Cardiac fibroblast (primary cell): ENCODE data around the gene C2CD4C.
"Not testable (repeated sequence)": the region's sequence is repeated elsewhere in the genome, so short reads cannot be mapped to it uniquely, and the experiment has no call there.

ENCODE experiments used
- DNase-seq, 2 donors: peaks; one replicate each; pipeline versions ENCODE4 v3.0.0 to v3.0.0-alpha.2; 2010; ENCODE audit warnings: low read depth in 2 of 2
- H3K4me3 ChIP-seq, 2 donors: replicated peaks in 1 of 2; 1 replicate in 1 of 2; 2 replicates in 1 of 2; pipeline ENCODE4 v1.5.1; 2011; ENCODE audit warnings: low read depth in 2 of 2, low read length in 2 of 2, mild to moderate bottlenecking in 2 of 2, moderate library complexity in 1 of 2
- CTCF ChIP-seq: IDR thresholded peaks from one replicate; pipeline ENCODE4 v1.5.1; 2011; ENCODE audit warnings: low read depth, mild to moderate bottlenecking, low read length, inconsistent platforms

Gene C2CD4C

GRCh38 chr19:434152-434960, 25.4 kb upstream of the C2CD4C start:
- TF ChIP-seq CTCF = no peak
- no peak for DNase-seq
- no peak overlapping the region for H3K4me3 ChIP-seq

DNA sequence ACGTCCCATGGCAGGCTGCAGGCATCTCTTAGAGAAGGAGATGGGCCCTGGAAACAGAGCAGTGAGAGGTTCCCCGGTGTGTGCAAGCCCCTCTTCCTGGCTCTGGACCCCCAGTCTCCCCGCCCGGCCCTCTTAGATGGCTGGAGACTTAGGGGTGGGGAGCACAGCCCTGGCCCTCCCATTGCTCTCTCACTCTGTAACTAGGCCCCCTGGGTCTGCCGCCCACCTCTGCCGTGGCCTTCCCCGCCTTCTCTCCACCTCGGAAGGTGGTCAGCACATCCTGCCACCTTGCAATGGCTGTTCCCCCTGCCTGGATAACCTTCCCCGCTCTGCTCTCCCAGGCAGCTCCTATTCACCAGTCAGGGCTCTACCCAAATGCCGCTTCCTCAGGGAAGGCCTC, 21.8 kb upstream of the C2CD4C start:
- no peak overlapping the region for H3K4me3 ChIP-seq
- no peak for TF ChIP-seq CTCF
- DNase-seq = no peak

DNA sequence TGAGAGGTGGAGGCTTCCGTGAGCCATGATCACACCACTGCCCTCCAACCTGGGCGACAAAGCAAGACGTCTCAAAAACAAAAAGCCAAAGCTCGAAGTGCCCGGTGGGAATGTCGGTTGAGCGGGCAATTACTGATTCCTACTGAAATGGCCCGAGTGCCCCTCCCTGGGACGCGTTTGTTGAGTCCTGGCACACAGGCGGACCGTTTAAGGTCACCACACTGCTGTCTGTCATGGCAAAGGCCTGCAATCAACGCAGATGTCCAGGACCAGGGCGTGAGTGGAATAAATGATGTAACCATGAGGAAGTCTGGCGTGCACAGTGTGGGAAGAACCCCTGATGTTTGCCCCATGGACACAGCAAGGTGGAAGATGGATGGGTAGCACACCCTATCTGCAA, 19.2 kb upstream of the C2CD4C start:
- H3K4me3 ChIP-seq = no peak overlapping the region
- DNase-seq = no peak
- TF ChIP-seq CTCF = no peak

DNA sequence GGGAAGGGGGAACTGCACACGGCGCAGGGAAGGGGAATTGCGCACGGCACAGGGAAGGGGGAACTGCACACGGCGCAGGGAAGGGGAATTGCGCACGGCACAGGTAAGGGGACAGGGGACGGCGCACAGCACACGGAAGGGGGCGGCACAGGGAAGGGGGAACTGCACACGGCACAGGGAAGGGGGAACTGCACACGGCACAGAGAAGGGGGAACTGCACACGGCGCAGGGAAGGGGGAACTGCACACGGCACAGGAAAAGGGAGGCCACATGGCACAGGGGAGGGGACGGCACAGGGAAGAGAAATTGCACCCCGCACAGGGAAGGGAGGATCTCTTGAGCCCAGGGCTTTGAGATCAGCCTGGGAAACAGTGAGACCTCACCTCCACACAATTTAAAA, 18.7 kb upstream of the C2CD4C start:
- H3K4me3 ChIP-seq, DNase-seq: not testable (repeated sequence)

DNA sequence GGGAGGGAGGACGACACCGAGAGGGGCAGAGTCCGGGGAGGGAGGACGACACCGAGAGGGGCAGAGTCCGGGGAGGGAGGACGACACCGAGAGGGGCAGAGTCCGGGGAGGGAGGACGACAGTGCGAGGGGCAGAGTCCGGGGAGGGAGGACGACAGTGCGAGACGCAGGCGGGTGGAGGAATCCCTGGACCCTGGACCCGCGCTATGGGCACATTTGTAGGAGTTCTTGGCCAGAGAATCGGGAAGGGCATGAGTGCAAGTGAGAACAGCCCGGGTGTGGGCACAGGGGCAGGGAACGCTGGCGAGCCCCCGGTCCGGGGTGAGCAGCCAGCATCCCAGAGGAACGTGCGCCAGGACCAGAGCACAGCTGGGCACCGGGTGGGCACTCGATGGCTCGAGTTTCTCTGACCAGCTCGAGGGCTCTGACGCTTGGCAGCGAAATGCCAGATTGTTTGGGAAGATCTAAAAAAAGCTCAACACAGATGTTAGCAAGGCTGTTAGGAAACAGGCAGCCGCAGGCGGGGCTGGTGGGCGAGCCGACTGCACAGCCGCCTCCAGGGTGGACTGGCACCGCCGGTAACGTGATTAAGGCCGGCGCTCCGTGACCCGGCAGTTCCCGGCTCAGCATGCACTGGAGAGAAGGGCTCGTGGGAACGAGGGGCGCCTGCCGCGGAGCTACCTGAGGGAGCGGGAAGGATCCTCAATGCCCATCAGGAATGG, 17.9 kb upstream of the C2CD4C start:
- no peak overlapping the region for H3K4me3 ChIP-seq
- DNase-seq = no peak
- TF ChIP-seq CTCF = no peak

- DNase-seq = no peak
- no peak overlapping the region for H3K4me3 ChIP-seq
- TF ChIP-seq CTCF = no peak
These were observed 16.1 kb upstream of the C2CD4C start for GRCh38 chr19:425056-425455.

GRCh38 chr19:424546-424945, 15.6 kb upstream of the C2CD4C start:
- DNase-seq = no peak
- TF ChIP-seq CTCF = no peak

More at GRCh38 chr19:424546-424945, 15.6 kb upstream of the C2CD4C start:
- no peak overlapping the region for H3K4me3 ChIP-seq
